HEK293 (cell line): Measurements from ENCODE around the gene OR7A10.

Source experiments
- CTCF ChIA-PET: fragments of 350-600 bp; formaldehyde crosslinking; extraction: SDS; loops from one replicate; lab custom pipeline; 2021; ENCODE audit warnings: antibody characterized with exemption; lab: Yijun Ruan, JAX
- POLR2A ChIA-PET: fragments of 300-600 bp; formaldehyde crosslinking; extraction: SDS; loops from one replicate; lab custom pipeline; 2020; ENCODE audit warnings: antibody characterized with exemption, inconsistent platforms; lab: Yijun Ruan, JAX
- H3K27ac ChIP-seq: fragments of 200-500 bp; sonication (Bioruptor generic); 2 replicates; pipeline ENCODE4 v1.5.1; 2014; ENCODE audit warnings: low read depth, low read length, control low read depth, inconsistent platforms; ENCODE audit errors: extremely low read depth
- H3K36me3 ChIP-seq, 2 experiments: fragments of 200-500 bp in 1 of 2; sonication (Bioruptor generic) in 1 of 2; 1 replicate in 1 of 2; 2 replicates in 1 of 2; pipeline ENCODE4 v1.5.1; 2014 to 2017; ENCODE audit warnings: inconsistent platforms in 2 of 2, low read length in 2 of 2; ENCODE audit not compliant: control insufficient read depth in 2 of 2, insufficient read depth in 1 of 2
- H3K4me1 ChIP-seq: fragments of 200-500 bp; sonication (Bioruptor generic); 2 replicates; pipeline ENCODE4 v1.5.1; 2014; ENCODE audit warnings: mild to moderate bottlenecking, low read length, inconsistent platforms; ENCODE audit not compliant: control insufficient read depth, insufficient read depth
- H3K4me3 ChIP-seq: 2 replicates; pipeline ENCODE4 v1.5.1; 2011; ENCODE audit warnings: low read depth, mild to moderate bottlenecking, control low read depth, low read length, moderate library complexity
- H3K9me3 ChIP-seq: fragments of 200-500 bp; sonication (Bioruptor generic); 2 replicates; pipeline ENCODE4 v1.5.1; 2014; ENCODE audit warnings: low read depth, low read length, inconsistent platforms; ENCODE audit not compliant: control insufficient read depth, insufficient read depth
- ELK4 ChIP-seq: IDR thresholded peaks from 2 replicates; pipeline ENCODE4 v1.6.1; 2011; ENCODE audit warnings: mild to moderate bottlenecking, low read depth, low read length, borderline replicate concordance
- KLF16 ChIP-seq: fragments of 450-650 bp; formaldehyde crosslinking; IDR thresholded peaks from 2 replicates; pipeline ENCODE4 v1.5.1; 2017; ENCODE audit warnings: missing biosample characterization, missing genetic modification characterization
- MZF1 ChIP-seq: fragments of 450-650 bp; formaldehyde crosslinking; IDR thresholded peaks from 2 replicates; pipeline ENCODE4 v1.5.1; 2017; ENCODE audit warnings: missing biosample characterization, missing genetic modification characterization, borderline replicate concordance
- ZNF24 ChIP-seq: fragments of 450-650 bp; formaldehyde crosslinking; IDR thresholded peaks from 2 replicates; pipeline ENCODE4 v1.5.1; 2016; ENCODE audit warnings: missing biosample characterization, missing genetic modification characterization
- ZNF280C ChIP-seq: fragments of 450-650 bp; formaldehyde crosslinking; IDR thresholded peaks from 2 replicates; pipeline ENCODE4 v1.5.1; 2016; ENCODE audit warnings: missing biosample characterization, missing genetic modification characterization
- ZNF292 ChIP-seq: fragments of 450-650 bp; formaldehyde crosslinking; IDR thresholded peaks from 2 replicates; pipeline ENCODE4 v1.5.1; 2016; ENCODE audit warnings: low read depth, missing biosample characterization, missing genetic modification characterization, borderline replicate concordance
- ZNF416 ChIP-seq: fragments of 450-650 bp; formaldehyde crosslinking; IDR thresholded peaks from 2 replicates; pipeline ENCODE4 v1.5.1; 2016; ENCODE audit warnings: missing biosample characterization, missing genetic modification characterization
- ZNF473 ChIP-seq: fragments of 450-650 bp; formaldehyde crosslinking; IDR thresholded peaks from 2 replicates; pipeline ENCODE4 v1.5.1; 2017; ENCODE audit warnings: missing biosample characterization, missing genetic modification characterization
- ZNF510 ChIP-seq: fragments of 450-650 bp; formaldehyde crosslinking; IDR thresholded peaks from 2 replicates; pipeline ENCODE4 v1.5.1; 2018; ENCODE audit warnings: mild to moderate bottlenecking, missing genetic modification characterization, missing biosample characterization; ENCODE audit not compliant: insufficient replicate concordance
- ZNF560 ChIP-seq: fragments of 450-650 bp; formaldehyde crosslinking; IDR thresholded peaks from 2 replicates; pipeline ENCODE4 v1.5.1; 2017; ENCODE audit warnings: missing biosample characterization, missing genetic modification characterization, borderline replicate concordance
- ZNF561 ChIP-seq: fragments of 450-650 bp; IDR thresholded peaks from 2 replicates; pipeline ENCODE4 v1.5.1; 2018; ENCODE audit warnings: missing biosample characterization, missing genetic modification characterization, borderline replicate concordance
- ZNF596 ChIP-seq: fragments of 450-650 bp; IDR thresholded peaks from 2 replicates; pipeline ENCODE4 v1.5.0; 2018; ENCODE audit warnings: missing biosample characterization, mild to moderate bottlenecking, missing genetic modification characterization, moderate library complexity
- ZNF670 ChIP-seq: fragments of 450-650 bp; formaldehyde crosslinking; IDR thresholded peaks from 2 replicates; pipeline ENCODE4 v1.5.1; 2016; ENCODE audit warnings: missing biosample characterization, missing genetic modification characterization, low read depth
- ZNF677 ChIP-seq: fragments of 450-650 bp; IDR thresholded peaks from 2 replicates; pipeline ENCODE4 v1.5.0; 2018; ENCODE audit warnings: missing biosample characterization, mild to moderate bottlenecking, missing genetic modification characterization, moderate library complexity
- ZNF830 ChIP-seq: fragments of 450-650 bp; IDR thresholded peaks from 2 replicates; pipeline ENCODE4 v1.5.0; 2018; ENCODE audit warnings: missing biosample characterization, missing genetic modification characterization, low read depth, mild to moderate bottlenecking, moderate library complexity
- ZSCAN16 ChIP-seq: fragments of 450-650 bp; formaldehyde crosslinking; IDR thresholded peaks from 2 replicates; pipeline ENCODE4 v1.5.1; 2016; ENCODE audit warnings: missing biosample characterization, missing genetic modification characterization
- TF ChIP-seq, protein P1 (sequence below): fragments of 450-650 bp; formaldehyde crosslinking; IDR thresholded peaks from 2 replicates; pipeline ENCODE4 v1.5.1; 2017; ENCODE audit warnings: missing biosample characterization, missing genetic modification characterization
- TF ChIP-seq, protein P2 (sequence below): fragments of 450-650 bp; formaldehyde crosslinking; IDR thresholded peaks from 2 replicates; pipeline ENCODE4 v1.5.1; 2017; ENCODE audit warnings: missing biosample characterization, missing genetic modification characterization
- TF ChIP-seq, protein P3 (sequence below): fragments of 450-650 bp; formaldehyde crosslinking; IDR thresholded peaks from 2 replicates; pipeline ENCODE4 v1.5.1; 2016; ENCODE audit warnings: missing biosample characterization, missing genetic modification characterization

The OR7A10 gene

DNA sequence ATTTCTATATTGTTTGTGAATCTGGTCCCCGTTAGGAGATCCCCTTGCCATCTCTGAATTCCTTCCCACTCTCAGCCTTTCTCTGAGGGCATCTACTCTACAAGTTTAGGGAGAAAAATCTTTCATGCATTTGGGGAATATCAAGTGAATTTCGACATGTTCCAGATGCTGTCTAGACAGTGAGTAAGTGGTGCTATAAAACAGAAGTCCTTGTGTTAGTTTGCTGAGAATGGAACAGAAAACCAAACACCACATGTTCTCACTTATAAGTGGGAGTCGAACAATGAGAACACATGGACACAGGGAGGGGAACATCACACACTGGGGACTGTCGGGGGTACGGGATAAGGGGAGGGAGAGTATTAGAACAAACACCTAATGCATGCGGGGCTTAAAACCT, 5.1 kb downstream of the OR7A10 start:
- ChIA-PET CTCF (interaction anchor here (0.6 kb wide), 1 partner anchor 19 kb away, joined by 4 read pairs; no protein-coding TSS in a partner anchor), POLR2A (no interaction called here)
- no peak for TF ChIP-seq ZNF561 (tag by site-specific recombination)
- TF ChIP-seq ZNF830 (tag by site-specific recombination): no peak
- no peak for TF ChIP-seq ZNF292 (tag by site-specific recombination)
- no peak for TF ChIP-seq ZNF510
- TF ChIP-seq, protein P1, sequence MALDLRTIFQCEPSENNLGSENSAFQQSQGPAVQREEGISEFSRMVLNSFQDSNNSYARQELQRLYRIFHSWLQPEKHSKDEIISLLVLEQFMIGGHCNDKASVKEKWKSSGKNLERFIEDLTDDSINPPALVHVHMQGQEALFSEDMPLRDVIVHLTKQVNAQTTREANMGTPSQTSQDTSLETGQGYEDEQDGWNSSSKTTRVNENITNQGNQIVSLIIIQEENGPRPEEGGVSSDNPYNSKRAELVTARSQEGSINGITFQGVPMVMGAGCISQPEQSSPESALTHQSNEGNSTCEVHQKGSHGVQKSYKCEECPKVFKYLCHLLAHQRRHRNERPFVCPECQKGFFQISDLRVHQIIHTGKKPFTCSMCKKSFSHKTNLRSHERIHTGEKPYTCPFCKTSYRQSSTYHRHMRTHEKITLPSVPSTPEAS: no peak
- no peak for TF ChIP-seq KLF16 (tag by site-specific recombination)
- TF ChIP-seq, protein P2, sequence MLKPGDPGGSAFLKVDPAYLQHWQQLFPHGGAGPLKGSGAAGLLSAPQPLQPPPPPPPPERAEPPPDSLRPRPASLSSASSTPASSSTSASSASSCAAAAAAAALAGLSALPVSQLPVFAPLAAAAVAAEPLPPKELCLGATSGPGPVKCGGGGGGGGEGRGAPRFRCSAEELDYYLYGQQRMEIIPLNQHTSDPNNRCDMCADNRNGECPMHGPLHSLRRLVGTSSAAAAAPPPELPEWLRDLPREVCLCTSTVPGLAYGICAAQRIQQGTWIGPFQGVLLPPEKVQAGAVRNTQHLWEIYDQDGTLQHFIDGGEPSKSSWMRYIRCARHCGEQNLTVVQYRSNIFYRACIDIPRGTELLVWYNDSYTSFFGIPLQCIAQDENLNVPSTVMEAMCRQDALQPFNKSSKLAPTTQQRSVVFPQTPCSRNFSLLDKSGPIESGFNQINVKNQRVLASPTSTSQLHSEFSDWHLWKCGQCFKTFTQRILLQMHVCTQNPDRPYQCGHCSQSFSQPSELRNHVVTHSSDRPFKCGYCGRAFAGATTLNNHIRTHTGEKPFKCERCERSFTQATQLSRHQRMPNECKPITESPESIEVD: no peak
- no peak for TF ChIP-seq ZSCAN16 (tag by site-specific recombination)
- no peak for TF ChIP-seq ZNF280C (tag by site-specific recombination)
- no peak for TF ChIP-seq ZNF416 (tag by site-specific recombination)
- TF ChIP-seq ZNF473 (tag by site-specific recombination): no peak
- no peak for TF ChIP-seq ZNF670 (tag by site-specific recombination)
- TF ChIP-seq, protein P3, sequence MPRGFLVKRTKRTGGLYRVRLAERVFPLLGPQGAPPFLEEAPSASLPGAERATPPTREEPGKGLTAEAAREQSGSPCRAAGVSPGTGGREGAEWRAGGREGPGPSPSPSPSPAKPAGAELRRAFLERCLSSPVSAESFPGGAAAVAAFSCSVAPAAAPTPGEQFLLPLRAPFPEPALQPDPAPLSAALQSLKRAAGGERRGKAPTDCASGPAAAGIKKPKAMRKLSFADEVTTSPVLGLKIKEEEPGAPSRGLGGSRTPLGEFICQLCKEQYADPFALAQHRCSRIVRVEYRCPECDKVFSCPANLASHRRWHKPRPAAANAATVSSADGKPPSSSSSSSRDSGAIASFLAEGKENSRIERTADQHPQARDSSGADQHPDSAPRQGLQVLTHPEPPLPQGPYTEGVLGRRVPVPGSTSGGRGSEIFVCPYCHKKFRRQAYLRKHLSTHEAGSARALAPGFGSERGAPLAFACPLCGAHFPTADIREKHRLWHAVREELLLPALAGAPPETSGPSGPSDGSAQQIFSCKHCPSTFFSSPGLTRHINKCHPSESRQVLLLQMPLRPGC (tag by site-specific recombination): no peak
- no peak for TF ChIP-seq ELK4
- no peak for TF ChIP-seq ZNF596
- no peak for TF ChIP-seq MZF1 (tag by site-specific recombination)
- TF ChIP-seq ZNF677 (tag by site-specific recombination): no peak
- TF ChIP-seq ZNF24 (tag by site-specific recombination): no peak
- no peak for TF ChIP-seq ZNF560 (tag by site-specific recombination)
- no peaks in the 10 kb centered on the region for H3K4me1 ChIP-seq
- H3K27ac ChIP-seq: no peak overlapping the region
- no peaks in the 10 kb centered on the region for H3K9me3 ChIP-seq
- H3K4me3 ChIP-seq: no peak overlapping the region
- H3K36me3 ChIP-seq: no peaks in the 10 kb centered on the region
